GM18511 (cell line): ENCODE measurements around the gene CWC15.
A peak's percentile ranks its signal among the peaks of the same experiment; 100 is the strongest.
"Not testable (repeated sequence)": the region's sequence is repeated elsewhere in the genome, so short reads cannot be mapped to it uniquely, and the experiment has no call there.

ENCODE experiments used
- ATAC-seq: cut with Tn5 transposase; IDR thresholded peaks from one replicate; pipeline ENCODE4 v1.9.1; 2021; ENCODE audit warnings: mild to moderate bottlenecking, moderate library complexity; ENCODE audit not compliant: unreplicated experiment

The CWC15 gene

DNA sequence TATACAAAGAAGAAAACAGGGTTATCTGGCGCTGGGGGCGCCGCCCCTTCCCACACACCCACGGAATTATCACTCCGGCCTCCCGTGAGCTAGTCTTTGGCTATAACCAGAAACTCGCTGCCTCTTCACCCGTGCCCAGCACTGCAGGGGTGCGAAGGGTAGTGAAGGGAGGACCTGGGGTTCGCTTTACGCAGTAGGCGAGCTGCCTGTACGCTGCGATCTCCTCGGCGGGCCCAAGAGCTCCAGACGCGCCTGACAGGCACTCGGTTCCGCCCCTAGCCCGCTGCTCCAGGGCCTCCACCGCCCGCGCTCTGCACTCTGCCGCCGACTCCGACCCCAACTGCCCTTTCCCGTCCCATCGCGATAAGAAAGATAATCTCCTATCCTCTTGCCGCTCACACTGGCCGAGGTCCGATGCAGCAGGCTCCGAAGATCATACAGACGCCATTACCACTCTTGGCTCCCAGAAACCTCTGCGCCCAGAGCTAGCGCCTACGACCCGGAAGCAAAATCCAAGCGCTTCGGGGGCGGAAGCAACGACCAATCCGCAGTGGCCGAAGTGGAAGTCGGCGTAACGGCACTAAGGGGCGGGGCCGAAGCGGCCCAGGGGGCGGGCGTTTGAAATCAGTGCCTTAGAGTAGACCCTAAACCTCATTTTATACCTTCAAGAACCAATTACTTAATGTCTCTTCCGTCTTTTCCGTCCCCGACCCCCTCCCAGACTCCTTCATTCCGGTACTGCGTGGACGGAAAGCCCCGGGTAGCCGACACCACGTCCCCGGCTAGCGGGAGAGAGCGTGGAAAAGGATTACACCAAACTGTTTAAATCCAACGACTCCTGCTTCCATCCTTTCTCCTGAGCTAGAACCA is at the start of gene CWC15, which contains the start of gene KDM4D:
Gene CWC15 (minus strand): TSS at position 458 of the 870 bp plus-strand sequence. CDS start 1,371 bp downstream, outside the sequence.
Gene KDM4D (plus strand): TSS at position 611 of the 870 bp plus-strand sequence. CDS start 23,664 bp downstream, outside the sequence.
- ATAC-seq: peak; percentile 100

DNA sequence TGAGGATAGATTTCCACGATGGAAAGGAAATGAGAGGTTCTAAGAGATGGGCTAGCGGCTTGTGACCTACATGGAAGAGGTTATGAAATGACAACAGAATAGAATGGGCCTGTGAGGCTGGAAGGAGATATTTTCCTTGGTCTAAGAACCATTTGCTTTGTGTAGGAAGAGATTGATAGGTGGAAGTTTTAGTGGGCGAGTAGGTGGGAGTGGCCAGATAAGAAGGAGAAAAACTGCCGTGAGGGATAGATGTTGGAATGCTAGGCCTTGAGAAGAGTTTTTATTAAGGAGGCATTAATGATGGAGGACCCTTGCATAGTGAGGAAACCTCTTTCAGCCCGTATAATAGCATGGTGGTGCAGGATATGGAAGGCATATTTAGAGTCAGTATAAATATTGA is 48.1 kb upstream of the CWC15 start:
- ATAC-seq: not testable (repeated sequence)

DNA sequence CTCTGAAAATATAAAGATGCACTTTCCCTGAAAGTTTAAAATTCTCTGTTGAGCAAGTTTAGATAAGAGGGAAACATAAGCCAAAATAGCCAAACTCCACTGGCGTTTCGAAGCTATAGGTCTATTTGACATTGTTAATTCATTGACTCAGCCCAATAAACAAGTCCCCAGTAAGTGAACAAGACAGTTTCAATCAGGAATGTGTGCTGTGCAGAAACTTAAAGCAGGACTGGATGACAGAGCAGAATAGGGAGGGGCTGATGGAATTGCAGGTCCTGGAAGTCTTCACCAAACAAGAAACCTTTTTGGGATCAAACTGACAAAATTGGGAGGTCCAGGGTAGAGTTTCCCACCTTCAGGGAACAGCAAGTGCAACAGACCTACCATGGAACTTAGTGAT is 42.8 kb upstream of the CWC15 start:
- no peak for ATAC-seq

DNA sequence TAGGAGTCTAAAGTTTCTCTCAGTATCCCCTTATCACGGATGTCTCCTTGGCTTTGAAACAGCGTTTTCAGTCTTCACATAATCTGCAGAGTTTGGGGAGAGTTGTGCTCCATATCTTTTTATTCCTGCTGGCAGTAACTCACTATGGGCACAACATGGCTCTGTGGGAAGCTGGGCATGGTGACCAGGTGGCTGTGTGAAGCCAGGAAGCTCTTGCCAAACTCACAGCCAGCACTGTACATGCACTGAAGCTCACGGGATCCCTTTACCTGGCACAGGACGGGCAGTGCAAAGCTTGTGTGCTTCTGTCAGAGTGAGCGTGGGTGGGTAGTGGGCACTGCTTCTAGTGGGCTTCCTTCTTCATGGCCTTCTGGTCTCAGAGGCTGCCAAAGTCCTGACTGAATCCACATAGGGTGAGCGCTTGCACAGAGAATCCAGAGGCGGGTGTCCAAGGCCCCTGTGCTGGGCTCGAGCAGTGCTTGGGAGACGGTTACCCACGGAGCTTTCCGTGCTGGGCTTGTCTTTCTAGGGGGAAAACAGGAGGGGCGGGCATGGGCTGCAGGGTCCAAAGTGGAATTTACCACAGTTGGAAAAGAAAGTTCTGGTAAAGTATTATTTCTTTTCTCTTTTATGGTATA is 40.9 kb upstream of the CWC15 start:
- ATAC-seq: no peak

DNA sequence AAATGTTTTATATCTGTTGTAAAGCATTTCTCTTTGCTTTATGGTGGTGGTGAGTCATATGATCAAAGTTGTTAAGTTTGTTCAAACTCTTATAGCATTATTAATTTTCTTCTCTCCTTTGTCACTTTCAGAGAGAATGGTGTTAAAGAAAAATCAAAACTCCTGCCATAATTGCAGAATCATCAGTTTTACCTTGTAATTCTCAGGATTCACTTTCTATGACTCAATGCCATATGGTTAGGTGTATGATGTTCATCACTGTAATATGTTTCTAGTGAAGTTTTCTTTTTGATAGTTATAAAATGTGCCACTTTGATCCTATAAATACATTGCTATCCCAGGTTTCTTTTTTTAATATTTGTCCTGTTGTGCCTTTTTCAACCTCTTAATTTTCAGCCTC is 38.0 kb upstream of the CWC15 start:
- no peak for ATAC-seq

DNA sequence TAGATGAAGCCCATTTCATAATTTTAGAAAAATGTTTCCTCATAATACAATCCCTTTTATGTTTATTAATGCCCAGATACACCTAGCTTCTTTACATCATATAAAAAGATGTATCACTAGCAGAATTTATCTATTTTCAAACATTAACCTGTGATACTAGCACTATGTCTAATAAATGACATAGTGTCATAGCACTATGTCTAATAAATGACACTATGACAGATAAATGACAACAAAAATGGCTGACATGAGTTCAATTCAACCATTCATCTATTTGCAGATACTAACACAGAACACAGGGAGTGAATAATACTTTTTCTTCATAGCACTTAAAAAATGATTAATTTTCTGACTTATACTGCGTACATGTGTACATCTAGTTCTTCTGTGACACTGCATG is 32.3 kb upstream of the CWC15 start:
- ATAC-seq: no peak

DNA sequence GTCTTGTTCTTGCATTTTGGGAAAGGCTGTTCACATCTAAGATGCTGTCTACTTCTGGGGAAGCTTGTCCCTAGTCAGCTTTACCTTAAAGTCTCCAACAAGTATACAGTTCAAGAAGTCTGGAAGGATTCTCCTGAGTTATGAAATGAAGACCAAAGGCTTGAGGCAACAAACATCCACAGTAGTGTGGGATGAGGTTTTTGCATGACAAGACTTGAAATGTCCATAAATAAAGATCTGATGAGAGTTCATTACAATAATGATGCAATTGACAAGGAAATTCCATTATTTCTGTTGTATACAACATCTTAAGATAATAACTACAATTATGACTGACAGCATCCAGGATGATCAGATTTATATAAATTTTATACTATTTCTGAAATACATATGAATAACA is 30.4 kb upstream of the CWC15 start:
- ATAC-seq: no peak

DNA sequence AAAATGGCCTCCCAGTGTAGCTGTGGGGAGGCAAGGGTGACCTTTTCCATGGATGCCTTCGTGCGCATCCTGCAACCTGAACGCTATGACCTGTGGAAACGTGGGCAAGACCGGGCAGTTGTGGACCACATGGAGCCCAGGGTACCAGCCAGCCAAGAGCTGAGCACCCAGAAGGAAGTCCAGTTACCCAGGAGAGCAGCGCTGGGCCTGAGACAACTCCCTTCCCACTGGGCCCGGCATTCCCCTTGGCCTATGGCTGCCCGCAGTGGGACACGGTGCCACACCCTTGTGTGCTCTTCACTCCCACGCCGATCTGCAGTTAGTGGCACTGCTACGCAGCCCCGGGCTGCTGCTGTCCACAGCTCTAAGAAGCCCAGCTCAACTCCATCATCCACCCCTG is 24.9 kb upstream of the CWC15 start:
- no peak for ATAC-seq

DNA sequence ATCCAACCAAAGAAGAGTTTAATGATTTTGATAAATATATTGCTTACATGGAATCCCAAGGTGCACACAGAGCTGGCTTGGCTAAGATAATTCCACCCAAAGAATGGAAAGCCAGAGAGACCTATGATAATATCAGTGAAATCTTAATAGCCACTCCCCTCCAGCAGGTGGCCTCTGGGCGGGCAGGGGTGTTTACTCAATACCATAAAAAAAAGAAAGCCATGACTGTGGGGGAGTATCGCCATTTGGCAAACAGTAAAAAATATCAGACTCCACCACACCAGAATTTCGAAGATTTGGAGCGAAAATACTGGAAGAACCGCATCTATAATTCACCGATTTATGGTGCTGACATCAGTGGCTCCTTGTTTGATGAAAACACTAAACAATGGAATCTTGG is 24.1 kb upstream of the CWC15 start:
- no peak for ATAC-seq

DNA sequence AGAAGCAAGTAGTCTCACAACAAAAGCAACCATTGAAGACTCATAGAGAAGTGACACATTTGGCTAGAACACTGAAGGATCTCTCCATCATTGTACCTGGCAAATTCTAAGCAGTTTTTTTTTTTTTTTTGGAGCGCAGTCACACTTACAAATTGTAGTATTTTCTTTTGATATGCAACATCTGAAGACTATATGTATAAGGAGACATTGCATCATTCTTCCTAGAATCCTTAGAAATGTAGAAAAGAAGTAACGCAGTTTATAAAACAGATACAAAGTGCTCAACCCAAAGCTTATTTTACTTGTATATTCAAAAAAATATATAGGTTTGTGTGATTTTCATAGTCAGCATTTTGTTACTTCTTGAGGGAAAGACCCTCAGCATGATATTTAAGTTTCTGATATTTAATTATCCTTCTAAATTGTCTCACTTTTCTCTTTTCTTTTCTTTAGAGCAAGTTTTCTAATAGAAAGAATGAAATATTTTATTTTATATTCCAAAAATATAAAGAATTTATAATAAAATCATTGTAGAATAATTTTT is 20.1 kb upstream of the CWC15 start:
- ATAC-seq: no peak

DNA sequence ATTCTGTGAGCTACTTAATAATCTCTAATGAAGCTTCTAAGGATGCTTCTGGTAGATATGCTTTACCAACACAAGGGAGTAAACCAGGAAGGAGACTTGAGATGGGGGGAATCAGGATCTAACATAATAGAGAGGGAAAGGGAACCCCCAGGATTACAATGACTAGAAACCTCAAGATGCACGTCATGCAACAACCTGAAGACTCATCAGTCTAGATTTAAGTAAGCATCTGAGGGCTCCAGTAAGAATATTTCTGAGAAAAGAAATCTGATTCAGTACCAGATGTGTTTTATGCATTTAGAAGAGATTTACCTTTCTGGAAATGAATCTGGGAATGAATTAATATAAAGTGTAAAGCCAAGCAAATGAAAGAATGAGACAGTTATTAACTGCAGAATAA is 15.4 kb upstream of the CWC15 start:
- no peak for ATAC-seq

DNA sequence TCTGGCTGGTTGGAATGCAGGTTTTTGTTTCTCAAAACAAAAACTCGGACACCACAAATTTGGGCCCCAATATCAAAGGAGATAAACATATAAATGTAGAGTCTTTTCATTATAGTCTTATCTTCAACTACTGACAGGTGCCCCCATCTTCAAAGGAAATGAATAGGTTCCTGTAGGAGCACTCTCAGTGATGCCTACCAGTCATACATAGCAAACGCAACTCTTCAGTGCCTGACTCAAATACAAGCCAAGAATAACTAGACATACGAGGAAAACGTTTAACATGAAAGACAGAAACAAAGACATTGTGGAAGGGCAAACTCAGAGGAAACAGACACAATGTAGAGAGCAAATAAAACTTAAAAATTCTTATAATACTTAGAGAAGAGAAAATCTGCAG is 14.0 kb upstream of the CWC15 start:
- no peak for ATAC-seq

DNA sequence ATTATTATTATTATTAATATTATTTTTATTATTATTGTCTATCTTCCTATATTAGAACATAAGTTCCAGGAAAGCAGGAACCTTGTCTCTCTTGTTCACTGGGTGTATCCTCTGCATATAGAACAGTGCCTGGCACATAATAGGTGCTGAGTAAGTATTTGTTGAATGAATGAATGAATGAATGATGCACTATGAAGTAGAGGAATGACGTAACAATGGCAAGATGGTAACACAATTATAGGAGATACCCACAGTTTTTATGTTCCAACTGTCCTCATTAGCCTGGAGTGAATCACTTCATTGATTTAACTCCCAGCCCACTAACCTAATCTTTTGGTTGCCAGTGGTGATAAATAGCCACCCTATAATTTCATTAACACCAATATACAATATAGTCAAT is 2.2 kb upstream of the CWC15 start:
- ATAC-seq: no peak

DNA sequence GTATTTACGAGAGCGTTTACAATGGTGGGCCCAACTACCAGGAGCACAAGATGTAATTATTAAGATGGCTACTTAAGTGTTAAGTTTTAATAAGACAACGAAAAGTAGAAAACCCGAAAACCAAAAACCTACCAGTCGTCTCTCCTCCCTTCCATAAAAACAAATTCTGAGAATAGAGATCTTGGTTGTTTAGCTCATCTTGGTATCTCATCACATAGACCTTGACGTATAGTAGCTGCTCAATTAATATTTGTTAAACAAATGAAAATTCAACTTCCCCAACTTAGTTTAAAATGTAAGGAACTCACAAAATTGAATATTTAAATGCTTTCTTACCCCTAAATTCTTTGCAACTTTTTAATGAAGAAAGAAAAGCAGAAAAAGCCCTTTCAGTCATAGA is 822 bp upstream of the CWC15 start:
- no peak for ATAC-seq

DNA sequence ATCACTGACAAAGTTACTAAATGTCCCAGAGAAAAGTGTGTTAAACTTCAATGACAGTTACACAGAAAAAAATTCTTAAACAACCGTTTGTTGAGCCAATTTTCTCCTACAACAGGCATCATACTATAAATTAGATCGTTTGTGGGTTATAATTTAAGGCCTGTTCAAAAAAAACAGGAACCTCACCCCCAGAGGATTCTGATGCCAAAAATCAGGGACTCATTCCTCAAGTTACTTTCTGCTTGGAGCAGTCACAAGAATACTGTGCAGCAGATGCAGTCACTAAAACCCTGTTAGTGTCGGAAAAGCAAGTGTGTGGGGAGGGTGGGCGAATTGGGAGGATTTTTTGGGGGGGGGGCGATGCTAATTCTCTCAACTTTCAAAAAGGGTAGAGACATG is 657 bp downstream of the CWC15 start:
- ATAC-seq: no peak

DNA sequence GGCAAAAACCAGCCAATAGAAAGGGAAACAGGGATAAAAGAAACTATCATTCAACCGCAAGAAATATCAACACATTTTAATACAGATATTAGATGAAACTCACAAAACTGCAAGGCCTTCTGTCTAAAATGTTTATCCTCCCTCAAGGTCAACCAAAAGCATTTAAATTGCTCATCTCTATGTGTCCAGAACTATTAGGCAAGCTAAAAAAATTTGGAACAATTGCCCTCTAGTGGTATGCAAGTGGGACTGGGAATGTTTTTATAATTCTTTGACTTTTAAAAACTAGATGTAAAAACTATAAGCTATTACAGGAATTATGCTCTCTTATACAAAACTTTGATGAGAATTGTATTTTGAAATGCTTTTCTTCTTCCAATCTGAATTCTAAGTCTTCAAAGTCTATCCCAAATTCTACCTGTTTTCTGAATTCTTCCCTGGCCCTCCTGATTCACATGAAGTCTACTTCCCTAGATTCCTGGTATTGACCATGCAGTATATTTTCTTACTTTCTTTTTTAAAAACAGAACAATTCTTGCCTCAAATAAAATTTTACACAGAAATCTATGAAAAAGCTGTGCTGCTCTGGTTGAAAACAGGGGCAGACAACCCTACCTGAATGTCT is 4.9 kb downstream of the CWC15 start:
- no peak for ATAC-seq

DNA sequence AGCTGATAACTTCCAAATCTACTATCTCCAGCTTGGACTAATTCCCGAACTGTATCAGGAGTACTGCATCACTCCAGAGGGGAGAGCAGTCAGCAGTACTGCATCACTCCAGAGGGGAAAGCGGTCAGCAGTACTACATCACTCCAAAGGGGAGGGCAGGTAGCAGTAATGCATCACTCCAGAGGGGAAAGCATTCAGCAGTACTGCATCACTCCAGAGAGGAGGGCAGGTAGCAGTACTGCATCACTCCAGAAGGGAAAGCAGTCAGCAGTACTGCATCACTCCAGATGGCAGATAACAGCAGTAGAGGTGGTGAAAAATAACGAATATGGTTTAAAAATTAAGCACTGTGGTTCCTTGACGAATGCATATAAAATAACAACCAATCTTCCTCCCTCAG is 8.4 kb downstream of the CWC15 start:
- no peak for ATAC-seq

DNA sequence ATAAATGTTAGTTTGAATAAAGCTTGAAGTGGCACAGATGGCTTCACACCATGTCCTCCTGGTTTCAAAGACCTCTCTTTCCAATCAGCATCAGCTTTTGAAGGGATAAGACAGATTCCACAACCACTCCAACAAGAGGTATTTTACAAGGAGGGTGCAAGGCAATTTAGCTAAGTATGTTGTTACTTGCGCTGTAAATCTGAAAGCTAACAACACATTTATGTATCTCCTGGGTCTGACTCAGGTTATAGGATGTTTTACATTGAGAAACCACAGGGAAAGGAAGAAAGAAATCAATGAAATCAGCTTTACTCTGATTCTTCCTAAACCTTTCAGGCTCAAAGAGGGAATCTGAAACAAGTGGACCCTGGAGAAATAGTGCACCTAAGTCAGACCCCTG is 12.1 kb downstream of the CWC15 start:
- no peak for ATAC-seq

DNA sequence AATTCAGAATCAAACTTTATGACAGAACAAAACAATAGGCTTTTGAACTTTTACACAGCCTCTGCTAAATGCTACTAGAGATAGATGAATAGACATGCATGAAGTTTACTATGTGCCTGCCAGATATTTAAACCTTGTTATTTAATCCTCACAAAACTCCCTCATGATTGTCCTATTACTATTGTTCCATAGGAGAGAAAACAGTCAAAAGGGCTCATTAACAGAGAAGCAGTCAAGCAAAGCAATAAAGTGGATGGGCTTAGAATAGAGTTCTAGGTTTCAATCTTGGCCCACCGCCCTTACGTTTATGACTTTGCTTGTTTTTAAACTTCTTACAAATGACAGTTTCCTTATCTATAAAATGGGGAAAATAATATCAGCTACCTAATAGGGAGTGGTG is 12.9 kb downstream of the CWC15 start:
- ATAC-seq: no peak

DNA sequence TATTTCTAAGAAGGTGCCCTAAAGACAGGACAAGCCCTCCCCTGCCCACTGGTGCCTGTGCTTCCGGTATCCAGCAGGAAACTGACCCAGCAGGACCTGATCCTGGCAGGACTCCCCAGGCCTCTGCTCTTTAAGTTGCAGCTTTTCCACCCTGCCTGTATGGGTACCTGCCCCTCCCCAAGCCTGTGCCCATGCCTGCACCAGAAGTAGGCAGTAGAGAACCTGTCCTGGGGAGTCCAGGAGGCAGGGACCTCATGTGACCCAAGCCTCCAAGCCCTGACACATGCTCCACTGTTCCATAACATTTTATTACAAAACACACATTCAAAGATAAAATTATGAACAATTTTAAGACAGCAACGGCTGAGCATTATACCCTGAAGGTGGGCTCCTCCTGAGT is 14.2 kb downstream of the CWC15 start:
- ATAC-seq: no peak

DNA sequence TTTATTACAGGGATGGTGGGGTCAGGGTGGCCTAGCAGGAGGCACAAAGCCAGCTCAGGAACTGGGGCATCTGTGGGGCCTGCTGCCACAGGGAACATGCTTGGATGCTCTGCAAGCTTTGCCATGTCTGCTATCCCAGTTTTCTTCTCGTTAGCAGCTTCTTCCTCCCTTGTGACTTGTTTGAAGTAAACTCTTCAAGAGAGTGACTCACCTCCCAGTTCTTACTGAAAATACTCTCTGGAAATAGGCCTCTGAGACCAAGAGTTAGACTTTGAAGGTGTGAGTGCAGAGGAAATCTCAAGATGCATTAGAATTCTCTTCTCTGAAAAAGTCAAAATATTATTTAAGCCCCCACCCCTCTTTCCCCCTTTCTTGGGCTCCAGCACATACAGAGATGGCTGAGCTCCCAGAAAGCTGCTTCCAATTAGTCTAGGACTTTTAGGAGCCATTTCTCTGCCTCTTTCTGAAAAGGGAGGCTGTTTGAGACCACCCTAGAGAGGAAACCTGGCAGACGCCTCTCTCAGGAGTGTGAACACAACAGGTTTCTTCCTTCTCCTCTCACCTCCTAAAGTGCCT is 15.1 kb downstream of the CWC15 start:
- ATAC-seq: no peak
